Activated B cell treated with CpG ODN at 0.5 μM for 24 hours (primary cell): Measurements from ENCODE around the gene MYO1E. TPM values are rescaled to one million over a fixed set of nuclear protein-coding genes. Genes with fewer than 3 reads are reported as not detected.

Experiments used
- ATAC-seq: fragments of 200-7000 bp; cut with Tn5 transposase; one replicate; pipeline ENCODE4 v1.10.0; 2021; ENCODE audit warnings: low read depth, mild to moderate bottlenecking, moderate library complexity
- CTCF ChIA-PET: fragments of 350-600 bp; sonication (Branson Sonifier 250); formaldehyde crosslinking; loops from one replicate; lab custom pipeline; 2021; ENCODE audit warnings: antibody characterized with exemption; lab: Charles Lee
- POLR2A ChIA-PET: fragments of 350-600 bp; sonication (Branson Sonifier 250); formaldehyde crosslinking; loops from one replicate; lab custom pipeline; 2021; ENCODE audit warnings: antibody characterized with exemption; lab: Charles Lee
- DNase-seq: peaks from one replicate; pipeline ENCODE4 v3.0.0; 2022
- H3K27ac Mint-ChIP-seq: one replicate; pipeline ENCODE4 v1.8.0; 2020; ENCODE audit warnings: mixed read lengths
- H3K27me3 Mint-ChIP-seq: one replicate; pipeline ENCODE4 v1.8.0; 2021; ENCODE audit warnings: mixed read lengths
- H3K36me3 Mint-ChIP-seq: one replicate; pipeline ENCODE4 v1.8.0; 2021; ENCODE audit warnings: low read depth, mixed read lengths
- H3K4me1 Mint-ChIP-seq: one replicate; pipeline ENCODE4 v1.8.0; 2021; ENCODE audit warnings: mixed read lengths
- H3K4me3 Mint-ChIP-seq: one replicate; pipeline ENCODE4 v1.8.0; 2020; ENCODE audit warnings: mild to moderate bottlenecking, mixed read lengths
- H3K9me3 Mint-ChIP-seq: one replicate; pipeline ENCODE4 v1.8.0; 2020; ENCODE audit warnings: mixed read lengths
- CTCF ChIP-seq: fragments of 200-600 bp; IDR thresholded peaks from one replicate; pipeline ENCODE4 v1.8.0; 2022; ENCODE audit warnings: antibody characterized with exemption, mild to moderate bottlenecking
- intact Hi-C: fragments of 100-400 bp; cut with micrococcal nuclease; formaldehyde crosslinking; loops from one replicate; pipeline ENCODE4 v1.15.1; 2024
- total RNA-seq: library from RNA; stranded (reverse); gene quantifications from 2 replicates; pipeline ENCODE4 v1.2.3, GENCODE V29; 2022

MYO1E gene
- total RNA-seq, 1 donor from 2014 or later: 186 TPM

GRCh38 chr15:59174835-59175831 lies 197.5 kb downstream of the MYO1E start:
- peaks cover 2% of the 10 kb centered on the region for H3K9me3 Mint-ChIP-seq
- H3K4me1 Mint-ChIP-seq: peaks cover 15% of the 10 kb centered on the region
- no peak for TF ChIP-seq CTCF
- ATAC-seq: peak; percentile 99
- peak overlapping the region; percentile 20 for H3K27ac Mint-ChIP-seq
- peaks cover 88% of the 10 kb centered on the region for H3K36me3 Mint-ChIP-seq
- no peak overlapping the region for H3K4me3 Mint-ChIP-seq
- CTCF ChIA-PET: interaction anchor here (0.7 to 2.3 kb wide), 13 partner anchors 18 to 358 kb away, joined by 3 to 29 read pairs (median 4); no protein-coding TSS in a partner anchor
- POLR2A ChIA-PET: interaction anchor here (0.6 to 1.8 kb wide), 3 partner anchors 78 to 318 kb away, joined by 4 to 6 read pairs (median 4); no protein-coding TSS in a partner anchor
- DNase-seq: no peak
- H3K27me3 Mint-ChIP-seq: no peaks in the 10 kb centered on the region
- intact Hi-C loops: loop anchor here (1.0 to 10.0 kb wide), 7 partner anchors 62 to 354 kb away; partner anchors contain the start of gene MYO1E

- Mint-ChIP-seq H3K27me3 (no peaks in the 10 kb centered on the region), H3K4me1 (peaks cover 19% of the 10 kb centered on the region), H3K27ac (no peak overlapping the region), H3K9me3 (peaks cover 2% of the 10 kb centered on the region), H3K36me3 (peaks cover 90% of the 10 kb centered on the region), H3K4me3 (no peak overlapping the region)
- no peak for TF ChIP-seq CTCF
- DNase-seq: no peak
- intact Hi-C loops: loop anchor here (1.0 to 10.0 kb wide), 2 partner anchors 201 to 217 kb away; partner anchors contain the start of gene MYO1E
- ATAC-seq: no peak
- POLR2A ChIA-PET: interaction anchor here (0.6 to 1.8 kb wide), 3 partner anchors 79 to 319 kb away, joined by 4 to 6 read pairs (median 4); no protein-coding TSS in a partner anchor
- CTCF ChIA-PET: interaction anchor here (0.9 to 2.3 kb wide), 12 partner anchors 17 to 354 kb away, joined by 3 to 29 read pairs (median 4); no protein-coding TSS in a partner anchor
Observed at GRCh38 chr15:59174151-59174834, 198.4 kb downstream of the MYO1E start.

GRCh38 chr15:59173194-59173593 lies 199.5 kb downstream of the MYO1E start:
- DNase-seq: no peak
- Mint-ChIP-seq H3K27ac (no peak overlapping the region), H3K27me3 (no peaks in the 10 kb centered on the region), H3K9me3 (peaks cover 2% of the 10 kb centered on the region), H3K4me3 (no peak overlapping the region), H3K4me1 (peaks cover 22% of the 10 kb centered on the region), H3K36me3 (peaks cover 84% of the 10 kb centered on the region)
- CTCF ChIA-PET: interaction anchor here (1.3 to 2.3 kb wide), 4 partner anchors 16 to 320 kb away, joined by 4 to 29 read pairs (median 10); no protein-coding TSS in a partner anchor
- TF ChIP-seq CTCF: no peak
- POLR2A ChIA-PET: no interaction called here
- ATAC-seq: no peak
- intact Hi-C loops: loop anchor here (10.0 kb wide), 1 partner anchor 202 kb away; the partner anchor contains the start of gene MYO1E

GRCh38 chr15:59172289-59172901 lies 200.3 kb downstream of the MYO1E start:
- peaks cover 20% of the 10 kb centered on the region for H3K4me1 Mint-ChIP-seq
- no peak for DNase-seq
- H3K4me3 Mint-ChIP-seq: no peak overlapping the region
- no peak overlapping the region for H3K27ac Mint-ChIP-seq
- peaks cover 2% of the 10 kb centered on the region for H3K9me3 Mint-ChIP-seq
- ATAC-seq: no peak
- no peaks in the 10 kb centered on the region for H3K27me3 Mint-ChIP-seq
- intact Hi-C loops: loop anchor here (10.0 kb wide), 1 partner anchor 202 kb away; the partner anchor contains the start of gene MYO1E
- peaks cover 77% of the 10 kb centered on the region for H3K36me3 Mint-ChIP-seq
- TF ChIP-seq CTCF: no peak
- CTCF ChIA-PET: interaction anchor here (1.1 to 1.3 kb wide), 2 partner anchors 10 to 321 kb away, joined by 3 to 5 read pairs; no protein-coding TSS in a partner anchor
- POLR2A ChIA-PET: interaction anchor here (0.5 kb wide), 1 partner anchor 14 kb away, joined by 3 read pairs; no protein-coding TSS in a partner anchor
